ENCODE data around the gene CBL.

GRCh38 chr11:119335091-119335654, 129.0 kb downstream of the CBL start:
- no peak for TF ChIP-seq CTCF (IDR thresholded peaks at IDR 0.05)
- no peak for TF ChIP-seq POLR2A (IDR thresholded peaks at IDR 0.05)
